Measurements from ENCODE around the gene CLTCL1.
A peak's percentile ranks its signal among the peaks of the same experiment; 100 is the strongest.

CLTCL1 gene

DNA sequence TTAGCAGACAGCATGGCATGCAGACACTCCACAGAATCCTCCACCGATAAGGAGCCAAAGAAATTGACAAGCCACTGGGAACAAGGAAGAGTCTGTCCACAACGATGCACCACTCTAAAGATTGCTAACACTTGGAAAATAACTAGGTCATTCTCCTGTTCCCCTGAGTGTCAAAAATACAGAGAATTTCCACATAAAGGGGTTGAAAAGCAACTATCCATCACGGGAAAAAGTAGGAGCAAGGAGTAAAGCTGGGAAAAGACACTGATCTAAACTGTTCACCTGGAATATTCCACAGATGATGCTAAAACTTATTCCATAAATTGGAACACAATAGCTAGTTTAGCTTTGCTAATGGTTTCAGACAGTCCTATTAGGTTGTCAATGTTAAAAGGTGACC is 66.0 kb downstream of the CLTCL1 start:
- Mint-ChIP-seq H3K27ac (no peak overlapping the region), H3K9me3 (no peaks in the 10 kb centered on the region), H3K4me3 (no peak overlapping the region), H3K36me3 (no peaks in the 10 kb centered on the region), H3K27me3 (no peaks in the 10 kb centered on the region), H3K4me1 (no peaks in the 10 kb centered on the region)
- ATAC-seq (replicated peaks) (no peak), DNase-seq (no peak)

DNA sequence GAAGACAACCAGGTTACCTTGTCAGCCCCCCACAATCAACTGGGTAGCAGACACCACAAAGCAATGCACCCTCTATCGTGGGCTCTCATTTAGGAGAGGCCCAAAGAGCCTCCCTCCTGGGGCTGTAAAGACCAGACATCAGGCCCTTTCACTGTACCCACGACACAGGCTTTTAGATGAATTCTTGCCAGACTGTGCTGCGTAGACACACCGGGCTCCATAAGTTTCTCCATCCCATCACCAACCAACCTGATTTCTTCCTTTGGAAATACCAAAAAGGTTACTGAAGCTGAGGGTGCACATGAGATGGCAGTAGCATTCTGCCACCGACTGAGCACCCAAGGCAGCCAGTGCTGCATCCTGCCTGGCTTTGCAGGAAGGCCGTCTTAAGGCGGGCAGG is 66.5 kb downstream of the CLTCL1 start:
- Mint-ChIP-seq H3K27ac (no peak overlapping the region), H3K4me3 (no peak overlapping the region), H3K4me1 (no peaks in the 10 kb centered on the region), H3K9me3 (no peaks in the 10 kb centered on the region), H3K27me3 (no peaks in the 10 kb centered on the region), H3K36me3 (no peaks in the 10 kb centered on the region)
- DNase-seq (no peak), ATAC-seq (replicated peaks) (no peak)

DNA sequence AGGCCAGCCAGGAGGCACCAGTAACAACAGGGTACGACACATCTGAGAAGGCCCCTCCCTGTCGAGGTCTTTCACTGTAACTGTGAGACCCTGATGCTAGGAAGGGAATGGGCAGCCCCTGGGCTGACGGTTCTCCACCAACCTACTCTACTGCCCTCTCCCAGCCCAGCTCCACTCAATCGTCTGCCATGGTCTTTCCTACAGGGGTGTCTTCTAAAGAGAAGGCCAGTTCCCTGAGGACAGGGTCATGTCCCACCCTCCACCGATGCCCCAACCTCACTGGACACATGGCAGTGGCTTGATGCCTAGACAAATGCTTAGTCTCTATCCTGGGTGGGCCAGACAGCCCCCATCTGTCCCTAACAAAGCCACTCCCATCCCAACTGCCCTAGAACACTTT is 67.0 kb downstream of the CLTCL1 start:
- H3K27me3 Mint-ChIP-seq: no peaks in the 10 kb centered on the region
- DNase-seq (no peak), ATAC-seq (replicated peaks) (no peak)
- H3K9me3 Mint-ChIP-seq: no peaks in the 10 kb centered on the region
- H3K27ac Mint-ChIP-seq: no peak overlapping the region
- H3K4me1 Mint-ChIP-seq: no peaks in the 10 kb centered on the region
- H3K36me3 Mint-ChIP-seq: no peaks in the 10 kb centered on the region
- no peak overlapping the region for H3K4me3 Mint-ChIP-seq

DNA sequence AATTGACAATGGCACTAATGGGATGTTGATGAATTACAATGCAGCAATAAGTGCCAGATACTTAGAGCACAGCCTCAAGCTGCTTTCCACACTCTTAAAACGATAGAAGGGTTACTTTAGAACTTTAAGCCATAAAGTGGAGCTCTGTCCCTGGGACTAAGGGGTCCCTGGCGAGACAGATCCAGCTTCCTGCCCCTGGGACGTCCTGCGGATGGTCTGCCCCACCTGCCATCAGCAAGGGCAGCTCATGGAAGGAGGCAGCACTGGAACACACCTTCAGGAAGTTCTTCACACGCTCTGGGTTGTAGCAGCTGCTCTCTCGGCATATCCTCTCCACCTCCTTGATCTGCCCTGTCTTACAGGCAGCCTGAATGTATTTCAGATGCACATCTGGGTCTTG is 67.9 kb downstream of the CLTCL1 start:
- Mint-ChIP-seq H3K27me3 (no peaks in the 10 kb centered on the region), H3K36me3 (no peaks in the 10 kb centered on the region), H3K9me3 (no peaks in the 10 kb centered on the region), H3K4me3 (no peak overlapping the region), H3K27ac (no peak overlapping the region), H3K4me1 (no peaks in the 10 kb centered on the region)
- DNase-seq: no peak
- ATAC-seq (replicated peaks): no peak

DNA sequence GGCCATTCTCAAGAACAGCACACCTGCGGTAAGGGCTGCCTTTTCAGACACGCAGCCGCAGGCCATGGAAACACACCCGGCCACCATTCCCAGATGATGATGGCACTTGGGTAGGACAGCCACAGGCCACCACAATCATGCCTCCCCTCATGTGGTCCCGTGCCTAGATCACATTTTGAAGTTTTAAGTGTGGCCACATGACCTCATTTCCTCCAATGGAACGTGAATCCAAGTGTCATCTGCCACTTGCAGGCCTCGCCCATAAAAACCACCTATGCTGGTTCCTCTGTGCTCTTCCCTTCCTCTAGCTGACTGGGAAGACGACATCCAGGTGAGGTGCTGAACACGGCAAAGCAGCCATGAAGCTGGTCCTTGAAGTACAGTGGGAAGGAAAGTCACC is 68.4 kb downstream of the CLTCL1 start:
- H3K27me3 Mint-ChIP-seq: no peaks in the 10 kb centered on the region
- peaks cover 0 to under 1% of the 10 kb centered on the region in 2 donors for H3K4me1 Mint-ChIP-seq
- ATAC-seq (replicated peaks): no peak
- no peaks in the 10 kb centered on the region for H3K9me3 Mint-ChIP-seq
- H3K4me3 Mint-ChIP-seq: no peak overlapping the region
- DNase-seq: no peak
- H3K36me3 Mint-ChIP-seq: no peaks in the 10 kb centered on the region
- H3K27ac Mint-ChIP-seq: no peak overlapping the region

DNA sequence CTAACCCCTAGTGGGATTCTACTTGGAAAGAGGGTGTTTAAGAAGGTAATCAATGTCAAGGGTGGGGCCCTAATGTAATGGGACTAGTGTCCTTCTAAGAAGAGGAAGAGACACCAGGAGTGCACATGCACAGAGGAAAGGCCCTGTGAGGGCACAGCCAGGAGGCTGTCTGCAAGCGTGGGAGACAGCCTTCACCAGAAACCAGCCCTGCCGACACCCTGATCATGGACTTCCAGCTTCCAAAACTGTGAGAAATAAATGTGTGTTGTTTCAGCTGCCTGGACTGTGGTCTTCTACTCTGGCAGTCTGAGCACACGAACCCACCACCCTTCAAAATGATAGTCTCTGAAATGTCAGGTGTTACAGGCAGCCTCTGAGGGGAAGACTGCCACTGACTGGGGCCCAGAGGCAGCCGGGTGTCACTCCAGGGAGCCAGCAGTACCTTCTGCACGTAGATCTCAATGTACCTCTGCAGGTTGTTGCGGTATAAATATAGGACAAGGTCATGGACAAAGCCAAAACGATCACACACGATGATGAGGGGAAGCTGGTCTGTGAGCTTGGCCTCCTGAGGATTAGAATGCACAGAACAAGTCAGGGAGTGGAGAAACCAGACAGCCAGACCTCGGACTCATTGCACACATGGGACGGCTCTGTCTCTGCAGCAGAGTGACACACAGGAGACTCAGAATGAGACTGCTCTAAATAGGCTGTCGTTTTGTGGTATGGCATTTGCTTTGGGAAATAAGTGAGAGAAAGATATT is 69.1 kb downstream of the CLTCL1 start:
- no peak for ATAC-seq (replicated peaks)
- Mint-ChIP-seq H3K27ac (no peak overlapping the region), H3K9me3 (no peaks in the 10 kb centered on the region), H3K4me1 (peaks cover 3 to 5% of the 10 kb centered on the region in 2 donors), H3K27me3 (no peaks in the 10 kb centered on the region), H3K4me3 (no peak overlapping the region), H3K36me3 (no peaks in the 10 kb centered on the region)
- DNase-seq: no peak

DNA sequence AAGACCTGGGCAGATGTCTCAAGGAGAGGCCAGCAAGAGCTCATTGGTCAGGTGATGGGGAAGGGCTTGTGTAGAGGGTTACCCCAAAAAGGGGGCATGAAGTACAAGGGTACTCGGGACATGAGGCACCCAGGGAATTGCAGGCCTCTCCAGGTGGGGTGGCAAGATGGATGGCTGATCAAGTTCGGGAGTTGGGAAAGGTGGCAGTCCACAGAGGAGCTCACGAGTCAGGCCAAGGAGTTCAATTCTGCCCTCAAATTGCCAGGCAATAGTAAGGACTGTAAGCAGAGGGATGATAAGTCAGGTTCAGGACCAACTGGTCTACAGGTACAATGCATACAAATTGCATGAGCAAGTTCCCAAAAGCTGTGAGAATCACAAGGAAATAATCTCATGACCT is 70.7 kb downstream of the CLTCL1 start:
- no peaks in the 10 kb centered on the region for H3K9me3 Mint-ChIP-seq
- no peaks in the 10 kb centered on the region for H3K27me3 Mint-ChIP-seq
- H3K27ac Mint-ChIP-seq: peak overlapping the region; percentile 27
- no peak overlapping the region for H3K4me3 Mint-ChIP-seq
- ATAC-seq (replicated peaks) (no peak), DNase-seq (no peak)
- H3K4me1 Mint-ChIP-seq: peaks cover 3 to 5% of the 10 kb centered on the region in 2 donors
- no peaks in the 10 kb centered on the region for H3K36me3 Mint-ChIP-seq

DNA sequence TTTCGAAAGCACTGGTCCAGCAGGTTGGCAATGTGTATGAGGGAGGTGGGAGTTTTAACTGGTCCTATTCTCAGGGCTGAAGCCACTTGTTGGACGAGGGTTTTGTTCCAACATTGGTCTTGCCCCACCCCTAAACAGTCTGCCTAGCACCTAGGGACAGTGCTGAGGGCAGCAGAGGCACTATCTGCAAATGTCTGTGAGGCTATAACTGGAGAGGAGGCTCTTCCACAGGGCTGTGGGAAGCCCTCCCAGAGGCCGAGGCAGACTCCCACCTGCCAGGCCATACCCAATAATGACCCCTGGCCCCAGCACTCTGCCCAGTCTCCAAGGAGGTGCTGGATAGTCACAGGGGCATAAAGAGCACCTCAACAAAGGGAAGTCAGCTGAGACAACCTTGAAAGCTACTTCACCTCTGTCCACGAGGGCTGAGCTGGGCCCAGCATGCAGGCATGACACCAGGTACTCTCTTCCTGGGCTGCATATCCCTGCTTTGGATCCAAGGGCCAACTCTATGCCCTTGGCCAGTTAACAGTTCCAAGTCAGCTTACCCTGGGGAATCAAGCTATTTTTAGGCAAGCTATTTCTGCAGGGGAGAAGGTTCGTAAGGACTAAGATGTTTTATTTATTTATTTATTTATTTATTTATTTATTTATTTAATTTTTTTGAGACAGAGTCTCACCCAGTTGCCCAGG is 72.8 kb downstream of the CLTCL1 start:
- no peak for DNase-seq
- Mint-ChIP-seq H3K4me3 (no peak overlapping the region), H3K9me3 (no peaks in the 10 kb centered on the region), H3K27ac (no peak overlapping the region), H3K4me1 (peaks cover 3 to 5% of the 10 kb centered on the region in 2 donors), H3K27me3 (no peaks in the 10 kb centered on the region), H3K36me3 (no peaks in the 10 kb centered on the region)
- no peak for ATAC-seq (replicated peaks)

DNA sequence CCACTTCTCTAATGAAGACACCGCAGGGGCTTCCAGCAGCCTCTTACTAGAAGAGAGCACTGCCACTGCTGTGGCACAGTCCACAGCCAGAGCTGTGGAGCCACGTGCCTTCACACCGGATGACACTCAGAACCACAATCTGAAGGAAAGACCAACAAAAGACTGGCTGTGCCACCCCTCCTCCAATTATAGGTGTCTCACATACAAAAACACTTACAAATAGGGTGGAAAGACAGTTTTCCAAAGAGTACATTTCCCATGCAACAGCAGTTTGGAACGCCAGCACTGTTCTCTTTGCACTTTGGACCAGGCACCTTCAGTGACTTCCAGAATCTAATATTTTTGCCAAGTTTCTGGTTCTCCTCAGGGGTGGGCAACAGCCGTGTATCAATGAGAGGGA is 74.9 kb downstream of the CLTCL1 start:
- H3K4me3 Mint-ChIP-seq: no peak overlapping the region
- no peaks in the 10 kb centered on the region for H3K36me3 Mint-ChIP-seq
- no peak for ATAC-seq (replicated peaks)
- DNase-seq: no peak
- H3K4me1 Mint-ChIP-seq: peaks cover 3 to 5% of the 10 kb centered on the region in 2 donors
- H3K27me3 Mint-ChIP-seq: no peaks in the 10 kb centered on the region
- H3K27ac Mint-ChIP-seq: no peak overlapping the region
- H3K9me3 Mint-ChIP-seq: no peaks in the 10 kb centered on the region

DNA sequence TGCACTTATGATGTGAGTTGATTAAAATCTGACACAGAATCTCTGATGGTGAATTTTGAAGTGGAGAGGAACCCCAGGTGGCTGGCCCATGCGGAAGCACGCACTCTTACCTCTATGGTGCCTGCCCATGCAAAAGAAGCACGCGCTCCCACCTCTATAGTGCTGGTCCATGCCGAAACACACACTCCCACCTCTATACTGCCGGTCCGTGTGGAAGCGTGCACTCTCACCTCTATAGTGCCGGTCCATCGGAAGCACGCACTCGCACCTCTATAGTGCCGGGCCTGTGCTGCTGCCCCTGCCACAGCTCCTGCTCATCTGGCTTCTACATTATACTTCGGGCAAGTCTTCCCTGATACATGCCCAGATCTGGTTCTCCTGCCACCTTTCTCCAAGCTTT is 76.2 kb downstream of the CLTCL1 start:
- H3K9me3 Mint-ChIP-seq: no peaks in the 10 kb centered on the region
- no peak overlapping the region for H3K27ac Mint-ChIP-seq
- no peaks in the 10 kb centered on the region for H3K27me3 Mint-ChIP-seq
- peaks cover 3 to 5% of the 10 kb centered on the region in 2 donors for H3K4me1 Mint-ChIP-seq
- no peak for ATAC-seq (replicated peaks)
- DNase-seq: no peak
- no peak overlapping the region for H3K4me3 Mint-ChIP-seq
- no peaks in the 10 kb centered on the region for H3K36me3 Mint-ChIP-seq

DNA sequence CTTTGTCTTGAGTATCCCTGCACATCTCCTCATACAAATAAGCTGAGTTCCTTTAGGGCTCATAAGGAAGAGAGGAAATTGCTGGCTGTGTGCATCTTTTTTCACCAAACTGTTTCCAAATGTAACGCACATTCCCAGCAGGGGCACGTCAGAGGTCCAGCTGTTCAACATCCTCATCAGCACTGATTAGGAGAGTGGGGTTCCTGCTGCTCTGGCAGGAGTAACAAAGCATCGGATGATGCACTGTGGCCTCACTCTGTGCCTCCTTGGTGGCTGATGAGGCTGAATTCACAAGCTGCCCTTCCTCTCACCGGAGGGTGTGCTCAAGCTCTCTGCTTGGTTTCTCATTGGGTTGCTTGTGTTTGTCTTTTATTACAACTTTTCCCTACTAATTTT is 77.4 kb downstream of the CLTCL1 start:
- Mint-ChIP-seq H3K27me3 (peaks cover 6 to 9% of the 10 kb centered on the region in 2 donors), H3K4me1 (peaks cover 3 to 5% of the 10 kb centered on the region in 2 donors), H3K36me3 (no peaks in the 10 kb centered on the region), H3K4me3 (no peak overlapping the region), H3K27ac (no peak overlapping the region), H3K9me3 (no peaks in the 10 kb centered on the region)
- ATAC-seq (replicated peaks): no peak
- DNase-seq: no peak

DNA sequence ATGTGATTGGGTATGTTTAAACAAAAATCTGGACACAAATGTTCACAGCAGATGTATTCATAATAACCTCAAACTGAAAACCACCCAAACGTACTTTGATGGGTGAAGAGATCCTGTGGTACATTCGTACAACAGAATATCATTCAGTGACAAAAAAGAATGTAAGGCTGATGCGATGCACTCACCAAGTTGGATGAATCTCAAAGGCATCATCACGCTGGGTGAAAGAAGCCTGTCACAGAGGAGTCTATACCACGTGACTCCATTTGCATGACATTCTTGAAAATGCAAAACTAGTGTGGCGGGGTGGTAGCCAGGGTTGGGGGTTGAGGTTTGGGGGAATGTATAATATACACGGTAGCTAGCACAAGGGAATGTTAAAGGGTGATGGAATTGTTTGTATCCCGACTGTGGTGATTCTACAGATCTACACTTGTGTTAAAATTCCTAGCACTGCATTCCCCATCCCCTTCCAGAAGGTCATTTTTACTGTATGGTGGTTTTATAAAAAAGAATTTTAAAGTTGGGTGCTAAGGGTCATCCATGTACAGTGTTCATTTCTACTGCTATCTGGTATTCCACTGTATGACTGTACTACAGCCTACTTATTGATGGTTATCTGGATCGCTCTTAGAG is 78.0 kb downstream of the CLTCL1 start:
- no peak overlapping the region for H3K4me3 Mint-ChIP-seq
- peaks cover 6 to 9% of the 10 kb centered on the region in 2 donors for H3K27me3 Mint-ChIP-seq
- no peaks in the 10 kb centered on the region for H3K36me3 Mint-ChIP-seq
- ATAC-seq (replicated peaks): no peak
- no peak overlapping the region for H3K27ac Mint-ChIP-seq
- DNase-seq: no peak
- H3K9me3 Mint-ChIP-seq: no peaks in the 10 kb centered on the region
- H3K4me1 Mint-ChIP-seq: peaks cover 3 to 5% of the 10 kb centered on the region in 2 donors

DNA sequence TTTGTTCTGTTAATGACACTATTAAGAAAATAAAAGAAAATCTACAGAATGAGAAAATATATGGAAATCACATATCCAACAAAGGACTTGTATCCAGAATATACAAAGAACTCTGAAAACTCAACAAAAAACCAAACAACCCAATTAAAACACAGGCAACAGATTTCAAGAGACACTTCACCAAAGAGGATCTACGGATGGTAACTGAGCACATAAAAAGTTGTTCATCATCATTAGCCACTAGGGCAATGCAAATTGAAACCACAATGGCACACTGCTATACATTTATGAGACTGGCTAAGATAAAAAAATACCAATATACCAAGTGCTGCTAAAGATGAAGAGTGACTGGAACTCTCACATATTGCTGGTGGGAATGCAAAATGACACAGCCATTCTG is 78.5 kb downstream of the CLTCL1 start:
- no peaks in the 10 kb centered on the region for H3K36me3 Mint-ChIP-seq
- ATAC-seq (replicated peaks) (no peak), DNase-seq (no peak)
- H3K4me3 Mint-ChIP-seq: no peak overlapping the region
- no peaks in the 10 kb centered on the region for H3K9me3 Mint-ChIP-seq
- H3K27ac Mint-ChIP-seq: no peak overlapping the region
- peaks cover 6 to 9% of the 10 kb centered on the region in 2 donors for H3K27me3 Mint-ChIP-seq
- peaks cover 2 to 3% of the 10 kb centered on the region in 2 donors for H3K4me1 Mint-ChIP-seq

DNA sequence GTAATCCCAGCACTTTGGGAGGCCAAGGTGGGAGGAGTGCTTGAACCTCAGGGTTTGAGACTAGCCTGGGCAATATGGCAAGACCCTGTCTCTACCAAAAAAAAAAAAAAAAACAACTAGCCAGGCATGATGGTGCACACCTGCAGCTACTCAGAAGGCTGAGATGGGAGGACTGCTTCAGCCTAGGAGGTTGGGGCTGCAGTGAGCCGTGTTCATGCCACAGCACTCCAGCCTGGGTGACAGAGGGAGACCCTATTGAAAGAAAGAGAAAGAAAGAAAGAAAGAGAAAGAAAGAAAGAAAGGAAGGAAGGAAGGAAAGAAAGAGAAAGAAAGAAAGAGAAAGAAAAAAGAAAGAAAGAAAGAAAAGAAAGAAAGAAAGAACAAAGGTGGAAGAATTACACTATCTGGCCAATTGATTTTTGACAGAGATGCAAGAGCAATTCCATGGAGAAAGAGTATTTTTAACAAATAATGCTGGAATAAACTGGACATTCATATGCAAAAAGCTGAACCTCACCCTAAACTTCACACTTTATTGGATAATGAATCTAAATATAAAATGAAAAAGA is 79.1 kb downstream of the CLTCL1 start:
- DNase-seq: no peak
- H3K4me3 Mint-ChIP-seq: no peak overlapping the region
- no peaks in the 10 kb centered on the region for H3K4me1 Mint-ChIP-seq
- H3K36me3 Mint-ChIP-seq: no peaks in the 10 kb centered on the region
- H3K27ac Mint-ChIP-seq: no peak overlapping the region
- ATAC-seq (replicated peaks): no peak
- peaks cover 6 to 9% of the 10 kb centered on the region in 2 donors for H3K27me3 Mint-ChIP-seq
- no peaks in the 10 kb centered on the region for H3K9me3 Mint-ChIP-seq

DNA sequence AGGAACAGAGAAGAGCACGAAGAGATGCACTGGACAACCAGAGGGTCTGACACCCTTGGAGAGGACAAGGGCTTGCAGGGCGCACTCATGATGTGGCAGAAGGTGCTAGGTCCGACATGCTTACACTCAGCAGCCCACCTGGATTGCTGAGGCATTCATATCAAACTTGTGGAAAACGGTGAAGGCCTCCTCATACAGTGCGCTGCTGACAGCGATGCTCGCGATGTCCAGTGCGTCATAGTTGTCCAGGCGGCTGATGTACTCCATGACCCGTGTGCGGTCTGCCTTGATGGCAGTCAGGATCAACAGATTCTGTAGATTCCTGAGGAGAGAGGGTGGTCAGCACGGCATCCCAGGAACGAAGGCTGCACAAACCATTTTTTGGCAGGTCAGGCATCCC is 81.3 kb downstream of the CLTCL1 start:
- no peak for DNase-seq
- Mint-ChIP-seq H3K9me3 (no peaks in the 10 kb centered on the region), H3K4me3 (no peak overlapping the region), H3K36me3 (no peaks in the 10 kb centered on the region), H3K27ac (no peak overlapping the region), H3K4me1 (no peaks in the 10 kb centered on the region), H3K27me3 (peaks cover 6 to 9% of the 10 kb centered on the region in 2 donors)
- no peak for ATAC-seq (replicated peaks)

All from stimulated activated naive B cell treated with anti-CD40 and anti-IgM and Interleukin-4, amounts not matched to agents 10 μg/mL and 1 μg/mL and 100 μg/mL, for 72 hours (primary cell).